Tibial nerve (tissue), 4 donors: ENCODE measurements around the gene METTL21A.

Experiments
- EP300 ChIP-seq, 2 donors: sonication (generic); formaldehyde crosslinking; IDR thresholded peaks; one replicate each; pipeline ENCODE4 v1.6.1; 2017; ENCODE audit warnings: antibody characterized with exemption in 2 of 2, mild to moderate bottlenecking in 1 of 2
- POLR2A ChIP-seq, 2 donors: fragments of 450-650 bp; IDR thresholded peaks; one replicate each; pipeline ENCODE4 v1.6.1; 2017; ENCODE audit warnings: antibody characterized with exemption in 2 of 2, mild to moderate bottlenecking in 2 of 2, moderate library complexity in 2 of 2
- TF ChIP-seq, protein P1 (sequence below), 5 experiments: fragments of 200-600 bp in 3 of 5; fragments of 450-650 bp in 2 of 5; sonication (generic) in 3 of 5; IDR thresholded peaks; one replicate each; pipeline ENCODE4 v1.5.1; 2016 to 2019; ENCODE audit warnings: antibody characterized with exemption in 5 of 5, mild to moderate bottlenecking in 3 of 5, moderate library complexity in 2 of 5

DNA sequence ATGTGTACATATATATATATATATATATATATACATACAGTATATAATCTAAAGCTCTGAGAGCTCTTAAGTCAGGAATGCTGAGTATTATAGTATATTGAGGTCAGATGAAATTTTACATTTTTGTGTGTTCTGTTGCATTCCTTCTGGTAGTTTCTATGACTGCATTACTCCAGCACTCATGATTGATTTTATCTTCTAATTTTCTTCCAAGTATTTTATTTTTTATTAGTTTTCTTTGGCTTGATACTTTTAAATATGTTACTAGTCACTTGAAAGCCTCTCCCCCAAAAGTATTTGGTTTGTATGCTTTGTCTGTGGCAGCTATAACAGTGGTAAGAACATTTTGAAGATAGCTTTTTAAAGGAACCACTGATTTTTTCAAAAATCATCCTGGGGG, 25.0 kb downstream of the METTL21A start:
- TF ChIP-seq, protein P1, sequence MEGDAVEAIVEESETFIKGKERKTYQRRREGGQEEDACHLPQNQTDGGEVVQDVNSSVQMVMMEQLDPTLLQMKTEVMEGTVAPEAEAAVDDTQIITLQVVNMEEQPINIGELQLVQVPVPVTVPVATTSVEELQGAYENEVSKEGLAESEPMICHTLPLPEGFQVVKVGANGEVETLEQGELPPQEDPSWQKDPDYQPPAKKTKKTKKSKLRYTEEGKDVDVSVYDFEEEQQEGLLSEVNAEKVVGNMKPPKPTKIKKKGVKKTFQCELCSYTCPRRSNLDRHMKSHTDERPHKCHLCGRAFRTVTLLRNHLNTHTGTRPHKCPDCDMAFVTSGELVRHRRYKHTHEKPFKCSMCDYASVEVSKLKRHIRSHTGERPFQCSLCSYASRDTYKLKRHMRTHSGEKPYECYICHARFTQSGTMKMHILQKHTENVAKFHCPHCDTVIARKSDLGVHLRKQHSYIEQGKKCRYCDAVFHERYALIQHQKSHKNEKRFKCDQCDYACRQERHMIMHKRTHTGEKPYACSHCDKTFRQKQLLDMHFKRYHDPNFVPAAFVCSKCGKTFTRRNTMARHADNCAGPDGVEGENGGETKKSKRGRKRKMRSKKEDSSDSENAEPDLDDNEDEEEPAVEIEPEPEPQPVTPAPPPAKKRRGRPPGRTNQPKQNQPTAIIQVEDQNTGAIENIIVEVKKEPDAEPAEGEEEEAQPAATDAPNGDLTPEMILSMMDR (IDR thresholded peaks at IDR 0.05) = no peak
- TF ChIP-seq EP300 (IDR thresholded peaks at IDR 0.05) (no peak), POLR2A (IDR thresholded peaks at IDR 0.05) (no peak)
